HG03039 (cell line): ENCODE measurements around the gene DNAH17.
"Not testable (repeated sequence)": the region's sequence is repeated elsewhere in the genome, so short reads cannot be mapped to it uniquely, and the experiment has no call there.

Experiments used
- ATAC-seq: cut with Tn5 transposase; IDR thresholded peaks from one replicate; pipeline ENCODE4 v1.9.1; 2021; ENCODE audit warnings: mild to moderate bottlenecking, moderate library complexity; ENCODE audit not compliant: unreplicated experiment

Gene DNAH17

DNA sequence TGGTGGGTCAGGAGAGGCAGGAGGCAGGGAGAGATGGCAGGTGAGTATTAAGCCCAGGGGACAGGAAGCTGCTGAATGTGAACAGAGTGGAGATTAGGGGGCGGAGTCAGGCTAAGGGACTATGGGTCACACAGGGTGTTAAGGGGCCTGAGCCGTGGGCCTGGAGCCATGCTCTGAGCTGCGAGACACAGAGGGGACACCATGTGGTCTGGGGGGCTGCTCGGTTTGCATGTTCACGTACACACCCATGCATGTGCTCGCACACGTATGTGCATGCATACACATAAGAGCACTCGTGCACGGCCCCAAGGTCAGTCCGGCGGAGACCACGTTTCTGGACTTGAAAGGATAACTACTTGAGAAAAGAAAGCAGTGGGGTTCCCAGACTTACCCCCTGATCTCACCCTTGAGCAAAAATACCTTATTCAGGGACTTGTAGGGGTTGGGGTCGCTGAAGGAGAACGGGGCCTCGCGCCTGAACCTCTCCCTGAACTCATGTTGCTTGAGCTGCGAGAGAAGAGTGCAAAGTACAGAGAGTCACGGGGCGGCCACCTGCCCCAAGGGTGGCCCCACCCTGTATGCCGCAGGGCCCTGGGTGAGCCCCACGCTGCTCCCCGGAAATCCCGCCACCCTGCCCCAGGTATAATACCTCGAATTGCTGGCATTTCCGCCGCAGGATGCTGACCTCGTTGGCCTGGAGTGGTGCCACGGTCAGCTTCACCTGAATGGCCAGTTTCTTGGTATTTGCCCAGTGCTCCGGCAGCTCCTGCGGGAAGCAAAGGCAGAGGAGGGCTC lies 50.8 kb downstream of the DNAH17 start:
- no peak for ATAC-seq

- ATAC-seq: no peak
Observed at GRCh38 chr17:78525511-78526160, 51.6 kb downstream of the DNAH17 start.

DNA sequence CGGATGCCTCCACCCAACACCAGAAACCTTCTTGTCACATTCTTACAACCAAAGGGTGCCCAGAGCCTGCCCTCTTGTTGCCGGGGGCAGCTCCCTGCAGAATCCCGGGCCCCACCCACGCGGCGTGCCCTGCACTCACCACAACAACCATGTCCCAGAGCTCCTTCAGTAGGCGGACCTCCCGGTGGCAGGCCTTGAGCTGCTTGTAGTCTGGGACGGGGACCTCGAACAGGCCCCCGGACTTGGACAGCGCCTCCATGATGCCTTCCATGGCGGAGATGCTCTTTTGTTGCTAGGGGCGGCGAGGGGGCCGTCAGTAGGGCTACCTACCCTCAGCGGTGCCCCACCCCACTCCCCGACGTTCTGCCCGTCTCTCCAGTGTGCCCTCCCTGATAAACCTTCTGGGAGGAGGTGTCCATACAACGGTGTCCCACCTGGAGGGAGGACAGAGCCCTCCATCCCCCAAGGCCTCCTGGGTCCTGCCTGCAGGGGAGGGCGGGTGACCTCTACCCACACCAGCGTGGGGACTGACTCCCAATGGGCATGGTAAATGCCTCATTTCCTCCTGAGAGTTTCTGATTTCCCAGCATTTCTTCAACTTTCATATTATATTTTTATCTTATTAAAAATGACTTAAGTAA lies 52.2 kb downstream of the DNAH17 start:
- no peak for ATAC-seq

- no peak for ATAC-seq
Observed at GRCh38 chr17:78523934-78524655, 53.1 kb downstream of the DNAH17 start.

DNA sequence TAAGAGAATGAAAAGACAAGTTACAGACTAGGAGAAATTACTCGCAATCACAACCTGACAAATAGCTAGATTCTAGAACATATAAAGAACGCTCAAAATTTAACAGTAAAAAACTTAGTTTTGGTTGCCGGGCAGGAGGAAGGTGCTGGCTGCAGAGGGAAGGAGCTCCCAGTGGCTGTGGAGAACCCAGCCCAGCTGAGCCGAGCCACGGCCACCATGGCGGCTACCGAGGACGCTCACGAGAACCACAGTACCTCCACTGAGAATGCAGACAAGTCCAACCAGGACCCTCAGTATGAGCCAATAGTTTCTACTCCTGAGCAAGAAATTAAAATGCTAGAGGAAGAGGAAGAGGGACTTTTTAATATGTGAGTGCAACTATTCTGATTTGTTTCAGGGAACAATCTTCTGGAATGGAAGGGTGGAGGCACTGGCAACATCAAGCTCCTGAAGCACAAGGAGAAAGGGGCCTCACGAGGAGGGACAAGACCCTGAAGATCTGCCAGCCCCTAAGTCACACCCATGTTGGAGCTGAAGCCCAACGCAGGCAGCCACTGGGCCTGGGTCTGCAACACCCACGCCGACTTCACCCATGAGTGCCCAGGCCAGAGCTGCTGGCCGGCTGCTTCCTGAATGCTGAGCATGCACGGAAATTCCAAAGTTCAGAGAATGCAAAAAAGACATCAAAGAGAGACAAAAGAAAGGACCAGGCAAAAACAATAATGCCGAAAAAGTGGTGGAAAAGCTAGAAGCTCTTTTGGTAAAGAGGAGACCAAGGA lies 55.0 kb downstream of the DNAH17 start:
- ATAC-seq: no peak

DNA sequence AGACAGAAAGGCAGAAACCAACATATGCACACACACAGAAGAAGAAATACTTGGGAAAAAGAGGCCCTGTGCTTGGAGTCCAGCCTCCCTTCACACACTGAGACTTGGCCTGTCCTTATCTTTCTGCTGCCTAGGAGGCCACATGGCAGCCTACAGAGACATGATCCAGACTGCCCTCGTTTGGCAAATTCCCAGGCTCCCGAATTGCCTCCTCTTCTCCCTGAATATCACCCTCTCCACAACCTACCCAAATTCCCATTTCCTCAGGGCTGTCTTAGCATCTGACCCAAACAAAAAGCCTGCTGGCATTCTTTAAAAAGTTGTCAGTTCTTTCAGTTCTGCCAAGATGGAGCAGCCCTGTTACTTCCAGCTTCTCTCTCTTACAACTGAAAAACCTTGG lies 59.8 kb downstream of the DNAH17 start:
- no peak for ATAC-seq

GRCh38 chr17:78515480-78515879 lies 61.7 kb downstream of the DNAH17 start:
- no peak for ATAC-seq

GRCh38 chr17:78514521-78514920 lies 62.7 kb downstream of the DNAH17 start:
- no peak for ATAC-seq

DNA sequence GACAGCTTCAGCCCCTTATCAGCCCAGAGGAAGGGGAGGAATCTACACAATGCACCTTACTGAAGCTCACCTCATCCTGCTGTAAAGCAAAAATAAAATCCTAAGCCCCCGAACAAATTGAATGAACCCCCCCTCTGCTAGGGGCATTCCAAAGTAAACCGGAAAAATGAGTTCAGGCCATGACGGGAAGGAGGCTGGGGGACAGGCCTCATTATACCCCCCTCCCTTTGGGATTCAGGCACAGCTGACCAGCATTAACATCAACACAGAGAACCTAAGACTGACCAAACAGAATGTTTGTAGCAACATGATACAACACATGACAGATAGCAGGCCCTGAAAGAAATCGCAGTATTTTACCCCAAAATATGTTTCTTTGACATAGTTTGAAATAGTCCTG lies 64.2 kb downstream of the DNAH17 start:
- ATAC-seq: no peak

GRCh38 chr17:78510141-78511075 lies 66.8 kb downstream of the DNAH17 start:
- ATAC-seq: no peak

GRCh38 chr17:78507526-78507925 lies 69.7 kb downstream of the DNAH17 start:
- ATAC-seq: no peak

DNA sequence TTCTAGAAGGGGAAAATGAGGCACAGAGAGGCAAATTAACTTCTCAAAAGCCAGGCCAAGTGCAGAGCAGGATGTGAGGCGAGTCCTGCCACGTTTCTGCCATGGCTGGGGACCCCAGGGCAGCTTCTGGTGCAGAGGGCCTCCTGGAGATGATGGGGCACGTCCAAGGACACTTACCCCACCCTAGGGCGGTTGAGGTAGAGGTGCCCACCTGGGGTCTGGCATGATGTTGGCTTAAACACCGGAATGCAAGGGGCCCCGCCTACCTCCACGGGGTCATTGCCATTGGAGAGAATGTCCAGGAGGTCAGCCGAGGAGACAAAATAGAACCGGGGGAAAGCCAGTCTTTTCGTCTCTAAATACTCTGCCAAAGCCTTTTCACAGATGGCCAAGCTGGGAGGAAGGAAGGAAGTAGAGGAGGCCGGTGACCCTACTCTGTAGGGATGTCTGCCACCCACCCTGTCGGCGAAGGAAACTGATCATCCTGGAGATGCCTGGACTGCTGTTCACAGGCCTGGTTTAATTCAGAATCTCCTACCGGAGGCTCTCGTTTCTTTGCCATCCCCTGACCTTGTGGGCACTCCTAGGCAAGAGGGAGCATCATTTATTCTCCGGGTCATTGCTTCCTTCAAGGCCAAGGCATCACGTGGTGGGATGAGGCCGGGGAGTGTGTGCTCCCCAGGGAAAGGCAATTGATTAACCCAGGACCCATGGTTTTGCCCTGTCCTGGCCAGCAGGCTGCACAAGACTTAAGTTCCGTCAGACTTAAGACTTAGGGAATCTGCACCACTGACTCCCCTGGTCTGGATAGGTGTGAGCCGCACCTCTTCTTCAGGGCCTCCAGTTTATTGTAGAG lies 70.5 kb downstream of the DNAH17 start:
- no peak for ATAC-seq

DNA sequence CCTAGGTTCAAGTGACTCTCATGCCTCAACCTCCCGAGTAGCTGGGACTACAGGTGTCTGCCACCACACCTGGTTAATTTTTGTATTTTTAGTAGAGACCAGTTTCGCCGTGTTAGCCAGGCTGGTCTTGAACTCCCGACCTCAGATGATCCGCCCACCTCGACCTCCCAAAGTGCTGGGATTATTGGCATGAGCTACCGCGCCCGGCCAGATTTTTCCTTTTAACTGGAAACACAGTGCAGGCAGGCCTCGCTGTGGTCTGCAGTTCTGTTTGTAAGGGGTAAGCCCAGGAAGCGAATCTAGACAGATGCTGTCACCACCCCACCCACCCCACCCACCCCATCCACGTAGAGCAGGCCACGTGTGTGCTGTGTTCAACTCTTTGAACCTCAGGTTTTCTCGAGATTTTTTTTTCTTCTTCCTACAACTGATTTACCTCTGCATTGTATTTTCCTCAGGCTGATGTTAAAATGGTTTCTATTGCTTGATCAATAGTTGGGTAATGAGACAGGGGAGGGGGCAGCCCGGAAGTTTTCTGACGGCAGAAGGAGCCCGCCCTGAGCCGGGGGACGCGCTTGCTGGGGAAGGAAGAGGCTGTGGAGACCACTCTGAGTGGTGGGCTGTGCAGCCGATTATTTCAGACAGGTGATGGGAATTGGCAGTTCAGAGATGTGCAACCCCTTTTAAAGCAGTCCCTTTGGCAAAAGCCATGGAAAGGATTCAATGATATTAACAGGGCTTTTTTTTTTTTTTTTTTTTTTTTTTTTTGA lies 72.9 kb downstream of the DNAH17 start:
- no peak for ATAC-seq

DNA sequence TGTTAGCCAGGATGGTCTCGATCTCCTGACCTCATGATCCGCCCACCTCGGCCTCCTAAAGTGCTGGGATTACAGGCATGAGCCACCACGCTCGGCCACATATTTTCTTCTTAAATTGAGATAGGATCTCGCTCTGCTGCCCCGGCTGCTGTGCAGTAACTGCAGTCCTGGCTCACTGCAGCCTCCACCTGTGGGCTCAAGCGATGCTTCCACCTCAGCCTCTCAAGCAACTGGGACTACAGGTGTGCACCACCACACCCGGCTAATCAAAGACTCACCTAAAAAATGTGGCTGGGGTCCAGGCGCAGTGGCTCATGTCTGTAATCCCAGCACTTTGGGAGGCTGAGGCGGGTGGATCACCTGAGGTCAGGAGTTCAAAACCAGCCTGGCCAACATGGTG lies 73.8 kb downstream of the DNAH17 start:
- ATAC-seq: not testable (repeated sequence)

GRCh38 chr17:78502611-78503148 lies 74.5 kb downstream of the DNAH17 start:
- no peak for ATAC-seq

GRCh38 chr17:78501241-78502036 lies 75.8 kb downstream of the DNAH17 start:
- ATAC-seq: no peak

GRCh38 chr17:78500806-78501205 lies 76.4 kb downstream of the DNAH17 start:
- no peak for ATAC-seq
